IMR-90 (cell line): ENCODE measurements around the gene BRME1.

Experiments
- CEBPB ChIP-seq: IDR thresholded peaks from 2 replicates; pipeline ENCODE4 v1.6.1; 2012; ENCODE audit warnings: low read depth, low read length, improper control_type of control experiment
- FOS ChIP-seq: fragments of 150-350 bp; IDR thresholded peaks from 2 replicates; pipeline ENCODE4 v1.6.1; 2016; ENCODE audit warnings: low read depth, low read length
- MAFK ChIP-seq: IDR thresholded peaks from 2 replicates; pipeline ENCODE4 v1.6.1; 2012; ENCODE audit warnings: low read depth, low read length, improper control_type of control experiment
- MAZ ChIP-seq: IDR thresholded peaks from 2 replicates; pipeline ENCODE4 v1.6.1; 2012; ENCODE audit warnings: low read depth, mild to moderate bottlenecking, low read length, improper control_type of control experiment, moderate library complexity, borderline replicate concordance
- NFE2L2 ChIP-seq: fragments of 150-350 bp; IDR thresholded peaks from 2 replicates; pipeline ENCODE4 v1.6.1; 2016; ENCODE audit warnings: low read depth, mild to moderate bottlenecking, low read length
- POLR2A ChIP-seq: IDR thresholded peaks from 2 replicates; pipeline ENCODE4 v1.6.1; 2012; ENCODE audit warnings: mild to moderate bottlenecking, low read depth, low read length
- RAD21 ChIP-seq: IDR thresholded peaks from 2 replicates; pipeline ENCODE4 v1.6.1; 2012; ENCODE audit warnings: low read length, improper control_type of control experiment
- RFX5 ChIP-seq: IDR thresholded peaks from 2 replicates; pipeline ENCODE4 v1.8.0; 2012; ENCODE audit warnings: low read depth, mild to moderate bottlenecking, low read length, moderate library complexity
- SMC3 ChIP-seq: fragments of 150-350 bp; IDR thresholded peaks from 2 replicates; pipeline ENCODE4 v1.6.1; 2016; ENCODE audit warnings: low read depth, mild to moderate bottlenecking, antibody characterized with exemption, low read length, moderate library complexity
- TF ChIP-seq, protein P1 (sequence below): conservative IDR thresholded peaks from 2 replicates; pipeline ENCODE4 v1.5.1; 2012; ENCODE audit warnings: mild to moderate bottlenecking, low read depth, low read length, improper control_type of control experiment

DNA sequence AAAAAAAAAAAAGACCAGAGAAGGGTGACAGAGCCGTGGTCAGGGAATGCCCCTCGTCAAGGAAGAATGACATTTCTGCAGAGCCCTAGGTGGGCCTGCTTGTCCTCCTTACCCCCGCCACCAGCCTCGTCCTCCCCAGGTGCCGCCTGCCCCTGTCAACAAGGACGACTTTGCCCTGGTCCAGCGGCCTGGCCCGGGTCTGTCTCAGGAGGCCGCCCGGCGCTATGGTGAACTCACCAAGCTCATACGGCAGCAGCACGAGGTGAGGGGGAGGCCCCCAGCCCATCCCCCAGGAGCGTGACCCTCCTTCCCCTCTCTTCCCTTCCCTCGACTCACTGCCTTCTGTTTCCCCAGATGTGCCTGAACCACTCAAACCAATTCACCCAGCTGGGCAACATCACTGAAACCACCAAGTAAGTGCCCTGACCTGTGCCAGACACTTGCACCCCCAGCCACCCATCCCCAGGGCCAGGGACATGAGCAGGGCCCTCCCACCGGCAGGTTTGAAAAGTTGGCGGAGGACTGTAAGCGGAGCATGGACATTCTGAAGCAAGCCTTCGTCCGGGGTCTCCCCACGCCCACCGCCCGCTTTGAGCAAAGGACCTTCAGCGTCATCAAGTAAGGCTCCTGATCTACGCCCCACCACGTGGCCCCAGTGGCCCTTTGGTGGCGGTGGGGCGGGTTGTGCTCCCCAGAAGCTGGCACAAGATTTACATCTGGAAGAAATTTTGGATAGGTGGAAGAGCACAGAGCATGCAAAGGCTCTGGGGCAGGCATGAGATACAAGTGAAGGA, 17.5 kb upstream of the BRME1 start:
- TF ChIP-seq, protein P1, sequence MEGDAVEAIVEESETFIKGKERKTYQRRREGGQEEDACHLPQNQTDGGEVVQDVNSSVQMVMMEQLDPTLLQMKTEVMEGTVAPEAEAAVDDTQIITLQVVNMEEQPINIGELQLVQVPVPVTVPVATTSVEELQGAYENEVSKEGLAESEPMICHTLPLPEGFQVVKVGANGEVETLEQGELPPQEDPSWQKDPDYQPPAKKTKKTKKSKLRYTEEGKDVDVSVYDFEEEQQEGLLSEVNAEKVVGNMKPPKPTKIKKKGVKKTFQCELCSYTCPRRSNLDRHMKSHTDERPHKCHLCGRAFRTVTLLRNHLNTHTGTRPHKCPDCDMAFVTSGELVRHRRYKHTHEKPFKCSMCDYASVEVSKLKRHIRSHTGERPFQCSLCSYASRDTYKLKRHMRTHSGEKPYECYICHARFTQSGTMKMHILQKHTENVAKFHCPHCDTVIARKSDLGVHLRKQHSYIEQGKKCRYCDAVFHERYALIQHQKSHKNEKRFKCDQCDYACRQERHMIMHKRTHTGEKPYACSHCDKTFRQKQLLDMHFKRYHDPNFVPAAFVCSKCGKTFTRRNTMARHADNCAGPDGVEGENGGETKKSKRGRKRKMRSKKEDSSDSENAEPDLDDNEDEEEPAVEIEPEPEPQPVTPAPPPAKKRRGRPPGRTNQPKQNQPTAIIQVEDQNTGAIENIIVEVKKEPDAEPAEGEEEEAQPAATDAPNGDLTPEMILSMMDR, result no peak
- no peak for TF ChIP-seq MAFK
- no peak for TF ChIP-seq FOS
- TF ChIP-seq MAZ, result no peak
- TF ChIP-seq CEBPB, result no peak
- no peak for TF ChIP-seq RFX5
- TF ChIP-seq SMC3, result no peak
- TF ChIP-seq NFE2L2, result no peak
- no peak for TF ChIP-seq POLR2A
- TF ChIP-seq RAD21, result no peak
